Measurements from ENCODE around the gene GLTP. TPM values are rescaled to one million over a fixed set of nuclear protein-coding genes. Genes with fewer than 3 reads are reported as not detected.

Gene GLTP
- total RNA-seq, 4 donors from 2014 or later, result 22.2 to 35.9 (median 32.6) TPM

GRCh38 chr12:109878749-109879148 is 1.6 kb downstream of the GLTP start:
- no peak for TF ChIP-seq CTCF (IDR thresholded peaks at IDR 0.05; ENCODE audit: low read depth)

- no peak for TF ChIP-seq CTCF (IDR thresholded peaks at IDR 0.05; ENCODE audit: low read depth)
These were observed 2.1 kb downstream of the GLTP start for GRCh38 chr12:109878247-109878625.

- TF ChIP-seq CTCF (IDR thresholded peaks at IDR 0.05; ENCODE audit: low read depth), result no peak
These were observed 2.7 kb downstream of the GLTP start for GRCh38 chr12:109877504-109878246.

- no peak for TF ChIP-seq CTCF (IDR thresholded peaks at IDR 0.05; ENCODE audit: low read depth)
These were observed 3.9 kb downstream of the GLTP start for GRCh38 chr12:109876406-109876805.

- no peak for TF ChIP-seq CTCF (IDR thresholded peaks at IDR 0.05; ENCODE audit: low read depth)
These were observed 4.7 kb downstream of the GLTP start for GRCh38 chr12:109875572-109876131.

GRCh38 chr12:109873653-109874052 is 6.7 kb downstream of the GLTP start:
- TF ChIP-seq CTCF (IDR thresholded peaks at IDR 0.05; ENCODE audit: low read depth), result no peak

GRCh38 chr12:109871668-109872314 is 8.6 kb downstream of the GLTP start:
- no peak for TF ChIP-seq CTCF (IDR thresholded peaks at IDR 0.05; ENCODE audit: low read depth)

Data from subcutaneous adipose tissue (tissue), 4 donors.